HG02938 (cell line): ENCODE data around the gene LTC4S.
A peak's percentile ranks its signal among the peaks of the same experiment; 100 is the strongest.

Experiments used
- ATAC-seq: cut with Tn5 transposase; IDR thresholded peaks from one replicate; pipeline ENCODE4 v1.9.1; 2021; ENCODE audit warnings: mild to moderate bottlenecking, moderate library complexity; ENCODE audit not compliant: unreplicated experiment

The LTC4S gene

DNA sequence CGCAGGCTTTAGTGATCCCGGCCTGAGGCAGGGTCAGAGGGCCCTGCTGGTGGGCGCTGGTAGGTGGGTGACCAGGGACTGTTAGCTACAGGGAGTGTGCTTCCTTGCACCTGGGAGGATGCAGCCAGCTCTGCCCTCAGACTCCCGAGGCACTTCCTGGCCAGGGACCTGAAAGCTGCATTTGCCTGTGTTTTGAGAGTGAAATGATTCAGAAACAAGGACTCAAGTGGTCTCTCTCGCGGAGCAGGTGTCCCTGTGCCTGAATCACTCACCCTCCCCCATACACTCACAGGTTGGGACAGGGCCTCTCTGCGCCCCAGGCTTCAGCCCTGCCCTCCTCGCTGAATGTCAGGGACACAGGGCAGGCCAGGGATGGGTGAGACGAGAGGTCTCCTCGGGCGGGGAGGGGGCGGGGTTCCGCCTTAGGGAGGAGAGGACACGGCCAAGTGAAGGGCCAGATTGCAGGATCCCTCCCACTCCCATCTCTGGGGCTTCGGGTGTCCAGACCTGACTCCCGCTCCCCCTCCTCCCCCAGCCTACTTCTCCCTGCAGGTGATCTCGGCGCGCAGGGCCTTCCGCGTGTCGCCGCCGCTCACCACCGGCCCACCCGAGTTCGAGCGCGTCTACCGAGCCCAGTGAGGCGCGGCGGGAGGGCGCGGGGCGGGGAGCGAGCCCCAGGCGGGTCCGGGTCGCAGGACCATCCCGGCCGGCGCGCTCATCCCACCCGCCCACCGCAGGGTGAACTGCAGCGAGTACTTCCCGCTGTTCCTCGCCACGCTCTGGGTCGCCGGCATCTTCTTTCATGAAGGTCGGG, 1.5 kb downstream of the LTC4S start:
- ATAC-seq, result no peak

DNA sequence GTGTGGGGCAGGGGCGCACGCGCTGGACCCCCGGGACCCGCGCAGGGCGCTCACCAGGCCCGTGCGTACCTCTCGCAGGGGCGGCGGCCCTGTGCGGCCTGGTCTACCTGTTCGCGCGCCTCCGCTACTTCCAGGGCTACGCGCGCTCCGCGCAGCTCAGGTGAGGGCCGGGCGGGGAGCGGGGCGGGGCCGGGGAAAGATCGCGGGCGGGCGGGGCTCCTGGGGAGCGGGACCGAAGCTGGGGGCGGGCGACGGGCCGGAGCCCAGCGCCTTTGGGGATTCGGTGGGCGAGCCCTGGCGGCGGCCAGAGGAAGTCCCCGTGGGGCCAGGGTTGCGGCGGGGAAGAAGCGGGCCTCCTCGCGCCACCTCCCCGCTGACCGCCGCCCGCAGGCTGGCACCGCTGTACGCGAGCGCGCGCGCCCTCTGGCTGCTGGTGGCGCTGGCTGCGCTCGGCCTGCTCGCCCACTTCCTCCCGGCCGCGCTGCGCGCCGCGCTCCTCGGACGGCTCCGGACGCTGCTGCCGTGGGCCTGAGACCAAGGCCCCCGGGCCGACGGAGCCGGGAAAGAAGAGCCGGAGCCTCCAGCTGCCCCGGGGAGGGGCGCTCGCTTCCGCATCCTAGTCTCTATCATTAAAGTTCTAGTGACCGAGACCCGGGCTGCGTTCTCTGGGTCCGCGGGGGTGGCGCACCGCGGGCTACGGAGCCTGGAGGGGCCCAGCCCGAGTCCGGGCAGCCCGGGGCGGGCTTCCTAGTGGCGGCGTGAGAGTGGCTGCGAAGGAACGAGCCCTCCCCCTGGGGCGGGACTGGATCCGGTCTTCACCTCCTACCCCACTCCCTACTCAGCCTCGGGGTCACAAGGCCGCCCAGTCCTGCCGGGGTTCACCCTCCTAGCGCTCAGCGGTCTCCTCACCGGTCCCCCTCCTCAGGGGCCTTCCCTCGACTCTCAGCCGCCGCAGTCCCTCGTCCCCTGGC, 2.4 kb downstream of the LTC4S start:
- peak; percentile 60 for ATAC-seq

DNA sequence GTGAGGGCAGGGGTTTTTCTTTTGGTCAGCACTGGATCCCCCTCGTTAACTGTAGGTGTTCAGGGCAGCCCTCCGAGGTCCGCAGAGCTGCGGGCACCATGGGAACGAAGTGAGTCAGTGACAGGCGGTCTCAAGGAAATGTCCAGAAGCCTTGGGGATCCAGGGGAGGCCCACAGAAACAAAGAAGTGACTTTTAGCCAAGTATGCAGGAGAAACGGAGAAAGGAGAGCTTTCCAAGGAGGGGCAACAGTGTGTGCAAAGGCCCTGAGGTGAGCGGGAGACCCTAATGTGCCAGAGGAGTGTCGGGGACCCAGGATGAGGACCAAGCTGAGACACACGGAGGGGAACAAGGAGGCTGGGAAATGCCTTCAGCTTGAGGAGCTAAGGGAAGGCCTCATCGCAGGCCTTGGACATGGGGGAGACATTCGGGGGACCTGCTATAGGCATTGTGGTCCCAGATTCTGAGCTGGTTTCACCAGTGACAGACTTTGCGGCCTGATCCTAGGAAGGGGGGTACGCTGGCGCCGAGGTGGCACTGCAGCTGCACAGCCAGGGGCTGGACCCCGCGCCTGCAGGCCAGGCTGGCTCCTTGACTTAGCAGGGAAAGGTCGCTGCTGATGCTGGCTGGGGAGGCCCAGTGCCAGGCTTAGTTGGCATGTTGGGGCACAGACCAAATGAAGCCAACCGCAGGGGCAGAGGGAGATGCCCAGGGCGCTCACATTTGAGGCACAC, 3.3 kb downstream of the LTC4S start:
- no peak for ATAC-seq

DNA sequence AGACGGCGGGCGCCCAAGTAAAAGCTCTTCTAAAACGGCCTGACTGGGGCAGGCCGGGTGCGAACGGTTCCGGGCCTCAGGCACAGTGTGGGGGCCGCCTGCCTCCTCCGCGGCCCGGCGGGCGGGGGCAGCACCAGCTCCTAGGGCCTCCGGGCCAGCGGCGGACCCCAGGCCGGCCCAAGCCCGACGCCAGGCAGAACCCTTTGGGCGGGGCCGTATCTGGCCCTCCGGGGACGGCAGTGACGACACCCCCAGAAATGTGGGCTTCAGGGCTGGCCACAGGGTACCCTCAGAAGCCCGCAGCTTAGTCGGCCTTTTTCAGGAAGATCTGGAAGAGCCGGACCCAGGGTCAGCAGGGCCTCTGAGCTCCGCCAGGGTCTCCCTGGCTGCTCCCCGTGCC, 4.0 kb downstream of the LTC4S start:
- ATAC-seq, result no peak

DNA sequence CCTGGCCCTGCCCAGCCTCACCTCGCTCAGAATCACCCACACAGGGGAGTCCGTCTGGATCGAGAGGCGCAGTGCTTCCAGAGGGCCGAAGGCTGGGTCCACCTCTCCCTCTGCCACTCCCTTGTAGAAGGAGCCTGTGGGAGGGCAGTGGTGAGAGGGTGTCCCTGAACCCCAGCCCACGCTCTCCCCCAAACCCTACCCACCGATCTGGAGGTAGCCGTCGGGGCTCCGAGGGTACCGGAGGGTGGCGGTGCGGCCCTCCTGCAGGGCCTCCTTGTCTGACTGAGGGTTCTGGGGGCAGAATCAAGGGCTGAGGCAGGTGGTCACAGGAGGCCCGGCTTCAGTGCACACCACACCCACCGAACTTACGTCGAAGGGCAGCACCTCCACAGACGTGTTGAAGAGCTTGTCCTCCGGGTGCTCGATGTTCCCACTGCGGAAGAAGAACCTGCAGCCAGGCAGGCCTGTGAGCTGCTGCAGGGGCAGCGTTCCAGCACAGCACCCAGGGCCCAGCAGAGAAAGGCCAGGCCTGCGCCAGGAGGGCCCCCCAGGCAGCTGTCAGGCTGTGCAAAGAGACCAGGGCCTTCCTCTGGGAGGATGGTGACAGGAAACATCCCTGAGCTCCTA, 4.5 kb downstream of the LTC4S start:
- ATAC-seq, result no peak

DNA sequence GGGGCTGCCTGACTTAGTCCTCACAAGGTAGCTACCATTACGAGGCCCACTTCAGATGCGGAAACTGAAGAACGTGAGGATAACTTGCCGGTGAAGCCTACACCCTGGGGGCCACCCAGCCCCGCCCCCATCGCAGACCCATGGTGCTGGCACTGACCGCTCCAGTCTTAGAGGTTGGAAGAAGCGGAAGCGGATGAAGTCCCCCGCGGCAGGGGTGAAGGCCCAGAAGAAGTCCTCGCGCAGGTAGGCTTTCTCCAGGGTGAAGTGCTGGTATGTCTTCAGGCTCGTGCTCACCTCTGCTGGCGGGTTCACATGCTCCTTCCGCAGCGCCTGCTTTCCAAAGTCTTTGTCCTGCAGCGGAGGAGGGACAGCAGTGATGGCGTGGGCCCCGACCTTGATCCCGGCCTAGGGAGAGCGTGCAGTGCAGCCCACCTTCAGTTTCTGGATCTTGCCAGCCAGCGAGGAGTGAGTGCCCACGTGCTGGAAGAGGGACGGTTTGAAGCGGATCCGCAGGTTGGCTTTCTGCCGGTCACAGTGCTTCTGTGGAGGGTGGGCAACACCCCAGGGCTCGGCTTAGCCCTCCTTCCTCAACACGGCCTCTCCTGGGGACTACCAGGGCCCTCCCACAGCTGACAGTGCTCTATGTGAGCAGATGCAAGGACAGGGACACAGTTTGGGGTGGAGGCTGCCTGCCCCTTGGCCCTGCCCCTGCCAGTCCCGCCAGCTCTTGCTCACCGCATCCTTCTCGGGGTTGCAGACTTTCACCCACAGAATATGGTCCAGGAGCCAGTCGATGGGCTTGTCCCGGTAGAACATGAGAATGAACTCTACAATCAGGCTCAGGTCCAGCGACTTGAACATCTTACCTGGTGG, 5.2 kb downstream of the LTC4S start:
- no peak for ATAC-seq

DNA sequence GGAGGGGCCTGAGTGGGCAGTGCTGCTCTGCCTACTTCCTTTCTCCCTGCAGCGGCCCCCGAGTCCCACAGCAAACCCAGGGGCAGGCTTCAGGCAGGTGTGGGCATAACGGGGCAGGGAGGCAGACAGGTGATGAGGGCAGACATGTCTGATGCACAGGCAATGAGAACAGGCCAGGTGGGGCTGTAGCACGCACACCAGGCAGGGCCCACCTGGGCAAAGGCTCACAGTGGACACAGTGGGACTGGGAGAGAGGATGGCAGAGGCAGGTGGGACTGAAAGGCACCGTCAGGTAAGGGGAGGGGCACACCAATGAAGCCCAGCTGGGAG, 5.8 kb downstream of the LTC4S start:
- no peak for ATAC-seq

DNA sequence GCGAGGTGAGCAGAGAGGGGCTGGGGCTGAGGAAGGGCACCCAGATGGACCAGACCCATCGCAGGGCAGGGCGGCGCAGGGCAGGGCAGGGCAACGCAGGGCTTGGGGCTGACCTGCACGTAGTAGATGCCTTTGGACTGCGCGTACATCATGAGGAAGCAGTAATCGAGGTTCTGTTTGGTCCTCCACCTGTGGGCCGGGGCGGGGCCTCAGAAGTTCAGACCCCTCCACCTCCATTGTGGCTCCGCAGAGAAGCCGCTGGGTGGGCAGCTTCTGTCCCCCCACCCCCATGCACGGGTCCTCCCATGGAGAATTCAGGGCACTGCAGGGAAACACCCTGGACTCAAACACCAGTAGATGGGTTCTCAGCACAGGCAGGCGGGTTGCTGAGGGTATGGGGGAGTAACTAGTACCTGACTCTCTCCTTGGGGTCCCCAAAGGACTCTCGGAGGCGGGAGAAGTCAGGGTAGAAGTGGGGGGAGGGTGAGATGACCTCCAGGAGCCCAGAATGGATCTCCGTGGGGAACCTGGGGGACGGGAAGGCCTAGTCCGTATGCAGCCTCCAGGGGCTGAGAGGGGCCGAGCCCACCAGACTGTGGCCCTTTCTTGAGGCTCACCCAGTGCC, 6.4 kb downstream of the LTC4S start:
- ATAC-seq, result no peak

DNA sequence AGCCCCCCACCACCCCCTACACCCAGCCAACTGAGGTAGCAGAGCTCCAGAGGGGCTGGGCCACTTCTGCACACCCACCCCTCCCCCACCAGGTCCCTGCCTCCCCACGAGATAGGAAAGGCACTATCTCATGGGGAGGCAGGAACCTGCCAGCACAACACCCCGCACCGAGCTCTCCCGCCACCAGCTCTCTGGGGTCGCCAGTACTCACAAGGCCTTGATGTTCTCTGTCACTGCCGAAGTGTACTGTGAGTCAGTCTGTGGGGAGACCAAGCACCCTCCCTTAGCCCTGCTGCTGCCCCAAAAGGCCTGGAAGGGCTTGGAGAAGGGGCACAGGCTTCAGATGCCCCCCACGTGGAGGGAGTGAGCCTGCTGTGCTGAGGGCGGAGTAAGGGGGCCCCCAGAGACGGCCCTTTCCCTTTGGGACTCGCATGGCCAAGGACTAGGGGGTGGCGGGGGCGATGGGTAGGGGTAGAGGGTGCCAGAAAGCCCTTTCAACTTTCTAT, 7.0 kb downstream of the LTC4S start:
- no peak for ATAC-seq

DNA sequence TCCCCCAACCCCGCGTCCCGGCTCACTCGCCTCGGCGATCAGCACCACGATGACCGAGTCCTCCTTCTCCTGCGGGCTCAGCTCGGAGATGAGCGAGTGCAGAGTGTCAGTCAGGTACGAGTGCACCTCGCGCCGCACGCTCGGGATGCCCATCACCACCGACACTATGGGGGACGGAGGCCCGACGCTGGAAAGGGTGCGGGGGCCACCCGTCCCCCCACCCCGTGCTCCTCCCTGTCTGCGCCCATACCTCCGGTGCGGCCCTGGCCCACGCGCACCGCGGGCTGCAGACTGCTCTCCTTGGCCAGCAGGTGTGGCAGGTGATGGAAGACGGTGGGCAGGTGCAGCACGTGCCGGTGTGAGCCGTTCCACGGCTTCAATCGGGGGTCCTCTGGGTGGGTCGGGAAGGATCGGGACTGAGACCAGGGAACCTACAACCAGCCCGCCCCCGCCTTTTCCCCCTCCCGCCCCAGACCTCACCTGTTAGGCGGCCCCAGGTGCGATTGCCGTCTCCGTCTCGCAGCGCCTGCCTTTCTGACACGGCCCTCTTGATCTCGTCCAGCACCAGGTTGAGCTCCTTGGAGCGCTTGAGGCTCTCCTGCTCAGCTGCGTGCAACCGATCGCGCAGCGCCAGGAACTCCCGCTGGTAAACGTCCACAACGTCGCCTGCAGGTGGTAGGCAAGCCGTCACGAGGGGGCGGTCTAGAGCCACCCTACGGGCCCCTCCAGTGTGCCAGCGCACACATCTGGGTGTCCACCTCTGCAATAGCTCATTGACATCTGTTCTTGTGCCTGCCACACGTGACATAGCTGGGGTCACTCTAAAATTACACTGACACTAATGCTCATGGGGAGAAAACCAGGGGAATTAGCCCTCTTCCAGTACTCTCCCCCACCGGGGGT, 7.8 kb downstream of the LTC4S start:
- no peak for ATAC-seq

DNA sequence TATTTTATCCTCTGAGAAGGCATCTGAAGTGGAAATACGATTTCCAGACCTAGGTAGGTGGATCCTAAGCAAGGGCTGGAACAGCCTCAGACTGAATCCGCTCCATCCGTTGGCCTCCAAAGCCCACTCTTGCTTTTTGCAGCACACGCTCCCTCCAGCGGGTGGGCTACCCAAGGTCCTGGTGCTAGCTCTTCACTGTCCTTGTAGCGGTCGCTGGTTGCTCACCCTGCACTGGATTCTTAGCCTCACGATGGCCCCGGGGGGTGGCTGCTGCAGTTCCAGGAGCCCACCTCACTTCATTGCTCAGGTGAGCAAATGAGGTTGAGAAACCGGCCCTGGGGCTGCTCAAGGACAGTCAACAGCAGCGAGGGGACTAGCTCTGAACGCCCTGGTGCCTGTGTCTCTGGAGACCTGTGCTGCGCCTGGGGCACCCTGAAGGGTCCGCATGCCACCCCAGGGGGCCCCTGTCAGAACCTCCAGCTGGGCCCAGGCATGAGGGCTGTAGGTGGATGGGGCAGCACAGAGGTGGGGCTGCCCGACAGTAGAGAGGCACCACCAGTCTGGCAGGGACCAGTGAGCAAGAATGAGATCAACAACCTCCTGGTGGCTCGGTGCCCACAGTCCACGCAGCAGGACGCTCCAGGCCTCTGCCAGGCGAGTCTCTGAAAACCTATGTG, 8.6 kb downstream of the LTC4S start:
- ATAC-seq, result no peak

DNA sequence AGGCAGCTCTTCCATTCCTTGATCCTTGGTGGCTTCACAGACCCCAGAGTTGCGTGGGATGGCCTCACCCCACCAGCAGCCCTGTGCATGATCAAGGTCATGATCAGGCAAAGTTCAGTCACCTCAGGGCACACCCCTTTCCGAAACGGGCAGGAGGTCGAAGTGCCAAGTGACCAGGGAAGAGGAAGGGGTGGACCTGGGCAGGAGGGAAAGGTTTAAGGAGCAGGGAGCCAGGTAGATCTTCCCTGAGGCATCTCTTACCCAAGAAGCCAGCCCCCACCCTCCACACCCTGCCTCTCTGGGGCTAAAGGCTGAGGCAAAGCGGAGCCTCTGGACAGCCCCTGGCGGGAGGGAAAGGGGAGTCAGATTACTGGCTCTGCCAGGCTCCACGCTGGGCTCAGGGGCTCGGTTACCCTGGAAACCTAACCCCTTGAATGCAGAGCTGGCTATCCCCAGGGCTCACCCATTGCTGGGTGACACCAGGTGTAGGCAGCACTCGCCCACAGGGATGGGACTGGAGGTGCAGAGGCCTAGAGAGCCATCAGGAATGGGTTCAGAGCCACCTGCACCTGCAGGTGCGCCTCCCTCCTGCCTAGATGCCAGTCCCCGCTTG, 9.3 kb downstream of the LTC4S start:
- no peak for ATAC-seq

DNA sequence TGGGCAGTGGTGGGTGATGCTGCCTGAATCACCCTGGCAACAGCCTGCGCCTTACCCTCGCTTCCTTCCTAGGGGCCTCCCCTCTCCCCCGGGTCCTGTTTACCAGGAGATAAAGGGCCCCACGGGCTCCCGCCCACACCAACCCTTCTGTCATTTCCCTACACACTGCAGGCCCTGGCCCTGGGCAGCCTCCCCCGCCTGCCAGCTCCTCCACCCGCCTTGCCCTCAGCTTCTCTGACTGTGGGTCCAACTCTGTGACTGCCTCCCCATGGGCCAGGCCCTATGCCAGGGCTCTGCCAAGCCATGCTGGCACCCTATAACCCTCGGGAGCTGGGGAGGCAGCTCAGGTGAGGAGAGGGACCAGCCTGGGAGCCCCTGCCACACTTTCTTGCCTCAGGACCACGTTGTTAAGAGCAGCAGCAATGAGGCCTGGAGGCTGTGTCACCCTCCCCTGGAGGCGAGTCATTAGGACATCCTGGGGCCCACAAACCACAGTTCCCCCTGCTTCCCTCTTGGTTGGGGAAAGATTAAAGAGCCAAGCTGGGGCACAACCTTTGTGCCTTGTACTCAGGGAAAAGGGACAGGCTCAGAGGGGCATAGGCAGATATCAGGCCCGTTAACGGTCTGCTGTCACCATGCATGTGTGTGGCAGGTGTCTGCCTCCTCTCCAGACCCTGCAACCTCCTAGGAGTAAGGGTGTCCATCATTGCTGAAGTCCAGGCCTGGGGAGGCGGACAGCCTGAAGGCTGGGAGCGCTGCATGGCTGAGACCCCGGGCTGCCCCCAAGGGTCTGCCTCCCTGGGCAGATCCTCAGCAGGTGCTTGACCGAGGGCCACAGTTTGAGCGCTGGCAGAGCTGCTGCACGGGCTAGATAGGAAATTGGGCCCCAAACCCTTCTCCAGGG, 10.1 kb downstream of the LTC4S start:
- ATAC-seq, result no peak

DNA sequence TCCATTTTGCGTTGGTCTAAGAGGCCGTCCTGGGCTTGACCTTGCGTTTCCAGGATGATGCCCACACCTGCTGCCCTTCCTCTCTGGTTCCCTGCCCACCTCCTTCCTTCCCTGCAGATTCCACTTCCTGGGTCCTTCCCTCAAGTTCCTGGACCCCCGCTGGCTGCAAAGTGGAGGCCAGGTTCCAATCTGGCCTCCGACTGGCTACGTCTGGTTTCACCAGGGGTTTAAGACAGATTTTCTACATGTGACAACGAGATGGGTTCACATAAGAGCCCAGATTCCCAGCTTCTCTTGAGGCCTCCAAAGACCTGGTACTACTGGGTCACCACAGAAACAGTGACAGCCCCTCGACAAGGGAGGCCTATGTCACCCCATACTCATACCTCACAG, 10.8 kb downstream of the LTC4S start:
- ATAC-seq, result no peak

DNA sequence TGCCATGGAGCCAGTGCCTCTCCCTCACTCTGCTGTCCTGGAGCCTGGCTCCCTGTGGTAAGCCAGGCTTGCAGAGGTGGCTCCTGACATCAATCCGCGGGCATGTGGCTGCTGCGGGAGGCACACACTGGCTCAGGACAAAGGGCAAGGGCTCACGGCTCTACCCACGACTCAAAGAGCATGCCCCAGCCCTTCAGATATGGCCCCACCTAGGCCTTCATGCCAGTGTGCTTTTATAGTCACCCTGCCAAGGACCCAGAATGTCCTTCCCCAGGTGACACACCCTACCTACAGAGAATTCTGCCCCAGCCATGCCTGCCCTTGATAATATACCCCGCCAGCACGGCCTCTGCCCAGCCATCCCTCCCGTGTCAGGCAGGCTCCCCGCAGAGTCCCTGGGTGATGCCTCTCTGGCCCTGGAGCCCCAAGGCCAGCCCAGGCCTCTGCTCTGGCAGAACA, 11.3 kb downstream of the LTC4S start:
- no peak for ATAC-seq

DNA sequence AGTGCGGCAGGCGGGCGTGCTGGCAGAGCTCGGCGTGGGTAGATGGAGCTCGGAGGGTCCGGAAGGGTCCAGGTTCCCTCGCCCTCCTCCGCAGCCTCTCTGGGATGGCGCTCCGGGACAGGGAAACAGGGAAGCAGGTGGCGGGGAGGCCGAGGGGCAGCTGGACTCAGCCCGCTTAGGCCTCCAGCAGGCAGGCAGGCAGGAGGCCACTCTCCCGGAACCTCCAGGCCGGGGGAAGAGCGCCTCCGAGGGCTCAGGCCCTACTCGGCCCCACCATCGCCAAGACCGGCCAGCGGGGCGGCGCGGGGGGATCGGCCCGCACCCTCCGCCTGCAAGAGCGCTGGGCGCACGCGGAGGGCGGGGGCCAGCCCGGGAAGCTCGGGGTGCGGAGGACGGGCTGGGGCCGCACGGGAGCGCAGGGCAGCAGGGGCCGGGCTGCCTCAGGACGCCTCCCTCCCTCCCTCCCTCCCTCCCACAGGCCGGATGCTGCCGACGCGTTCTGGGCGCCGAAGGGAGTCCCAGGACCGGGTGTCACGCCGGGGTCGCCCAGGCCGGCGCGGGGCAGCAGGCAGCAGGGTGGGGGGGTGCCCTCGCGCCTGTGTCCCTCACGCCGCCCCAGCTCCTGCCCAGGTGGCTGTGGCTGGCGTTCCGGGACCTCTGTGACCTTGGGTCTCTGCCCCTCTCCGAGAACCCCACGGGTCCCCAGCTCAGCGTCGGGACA, 11.9 kb downstream of the LTC4S start:
- no peak for ATAC-seq
